ENCODE measurements around the gene PTPRN.

- TF ChIP-seq CTCF (IDR thresholded peaks at IDR 0.05) (no peak), ZFX (IDR thresholded peaks at IDR 0.05; ENCODE audit: borderline replicate concordance) (no peak)
Observed at GRCh38 chr2:219325657-219326315, 16.6 kb upstream of the PTPRN start.
